ENCODE data around the gene WAPL. TPM values are rescaled to one million over a fixed set of nuclear protein-coding genes. Genes with fewer than 3 reads are reported as not detected.

The WAPL gene
- total and polyA plus RNA-seq, 2 of the 13 experiments (the other 11 are each of a cell fraction or from before 2014, with no cell fraction given): 13.2 to 43.5 TPM

GRCh38 chr10:86402283-86402941 lies 119.2 kb downstream of the WAPL start (continued):
- TF ChIP-seq ZNF430 (CRISPR knock-in tag; IDR thresholded peaks at IDR 0.05) (no peak), ZMYM2 (CRISPR knock-in tag; IDR thresholded peaks at IDR 0.05) (no peak), AGO1 (IDR thresholded peaks at IDR 0.05; ENCODE audit: low read depth, low read length, poor library complexity, severe bottlenecking) (no peak), U2AF1 (optimal IDR thresholded peaks at IDR 0.05; ENCODE audit: low read depth, low read length) (no peak)

GRCh38 chr10:86401588-86402282 lies 119.9 kb downstream of the WAPL start:
- Histone ChIP-seq H3K27me3 (ENCODE audit: control insufficient read depth in 1 of 2, insufficient read depth in 2 of 2, low read length in 2 of 2) (0 out of 5 replicates have a peak, but pooled peaks cover 0 to 4% of the 10 kb centered on the region in 2 experiments), H3K4me3 (replicated peaks in 1 of 3; ENCODE audit: insufficient read depth in 1 of 3, low read depth in 2 of 3, low read length in 3 of 3) (peak overlapping the region; percentile 71 to 88 (median 80)), H3K27ac (ENCODE audit: extremely low read length, insufficient read depth, low read length) (peak overlapping the region; percentile 74), H4K20me1 (ENCODE audit: insufficient read depth, low read length) (no peaks in the 10 kb centered on the region), H3K4me1 (ENCODE audit: insufficient read depth, low read length) (peaks cover 28% of the 10 kb centered on the region), H3K79me2 (ENCODE audit: insufficient read depth, low read length) (peaks cover 4% of the 10 kb centered on the region), H3K36me3 (replicated peaks in 1 of 2; ENCODE audit: control insufficient read depth in 1 of 2, insufficient read depth in 2 of 2, low read length in 2 of 2) (no peaks in the 10 kb centered on the region), H3K9me3 (ENCODE audit: low read length) (no peaks in the 10 kb centered on the region), H2AFZ (ENCODE audit: low read length) (no peak overlapping the region), H3K9ac (ENCODE audit: insufficient read depth, low read depth, low read length) (peak overlapping the region; percentile 90), H3K4me2 (ENCODE audit: low read depth, low read length) (peak overlapping the region; percentile 90)
- no TSS peak for BruUV-seq (replicated peaks)
- ChIA-PET POLR2A (interaction anchor here (0.6 to 4.7 kb wide), 8 partner anchors 10 to 140 kb away, joined by 3 to 79 read pairs (median 16); partner anchors contain the start of gene WAPL), CTCF (ENCODE audit: low intra/inter-chr PET ratio, low total read pairs) (no interaction called here)
- 1% methylated on average over 27 of the region's 27 CpGs for WGBS (ENCODE audit: low lambda C conversion rate)
- intact Hi-C loops (cut with micrococcal nuclease; ENCODE audit: unreplicated experiment): loop anchor here (1.0 to 2.0 kb wide), 2 partner anchors 40 to 49 kb away; no protein-coding TSS in a partner anchor
- ATAC-seq (peak; percentile 3; the same call in 2 of the 3 replicates), FAIRE-seq (no peak), DNase-seq (ENCODE audit: low spot score) (no peak)
- in situ Hi-C loops (cut with HindIII; ENCODE audit: extremely low pct_ligation_motif_present, low pct_unique_long_range_greater_than_20kb): loop anchor here (5.0 kb wide), 1 partner anchor 36 kb away; no protein-coding TSS in a partner anchor
- 0 out of 2 replicates have a peak, but pooled peaks have one; percentile 10 for TF ChIP-seq RNF2 (conservative IDR thresholded peaks at IDR 0.05; ENCODE audit: low read depth)
- TF ChIP-seq ZNF512B (CRISPR knock-in tag; IDR thresholded peaks at IDR 0.05; ENCODE audit: borderline replicate concordance): peak; percentile 82
- no peak for TF ChIP-seq PBX2 (CRISPR knock-in tag; IDR thresholded peaks at IDR 0.05)
- peak; percentile 30; the same call in 1 of the 2 replicates for TF ChIP-seq DRAP1 (CRISPR knock-in tag; IDR thresholded peaks at IDR 0.05)
- TF ChIP-seq MED13 (CRISPR knock-in tag; IDR thresholded peaks at IDR 0.05): no peak
- peak; percentile 8; the same call in 1 of the 2 replicates for TF ChIP-seq TFDP2 (CRISPR knock-in tag; IDR thresholded peaks at IDR 0.05)
- no peak for TF ChIP-seq HIC2 (CRISPR knock-in tag; IDR thresholded peaks at IDR 0.05; ENCODE audit: low read depth)
